ENCODE data around the gene SLC6A18.

SLC6A18 gene

DNA sequence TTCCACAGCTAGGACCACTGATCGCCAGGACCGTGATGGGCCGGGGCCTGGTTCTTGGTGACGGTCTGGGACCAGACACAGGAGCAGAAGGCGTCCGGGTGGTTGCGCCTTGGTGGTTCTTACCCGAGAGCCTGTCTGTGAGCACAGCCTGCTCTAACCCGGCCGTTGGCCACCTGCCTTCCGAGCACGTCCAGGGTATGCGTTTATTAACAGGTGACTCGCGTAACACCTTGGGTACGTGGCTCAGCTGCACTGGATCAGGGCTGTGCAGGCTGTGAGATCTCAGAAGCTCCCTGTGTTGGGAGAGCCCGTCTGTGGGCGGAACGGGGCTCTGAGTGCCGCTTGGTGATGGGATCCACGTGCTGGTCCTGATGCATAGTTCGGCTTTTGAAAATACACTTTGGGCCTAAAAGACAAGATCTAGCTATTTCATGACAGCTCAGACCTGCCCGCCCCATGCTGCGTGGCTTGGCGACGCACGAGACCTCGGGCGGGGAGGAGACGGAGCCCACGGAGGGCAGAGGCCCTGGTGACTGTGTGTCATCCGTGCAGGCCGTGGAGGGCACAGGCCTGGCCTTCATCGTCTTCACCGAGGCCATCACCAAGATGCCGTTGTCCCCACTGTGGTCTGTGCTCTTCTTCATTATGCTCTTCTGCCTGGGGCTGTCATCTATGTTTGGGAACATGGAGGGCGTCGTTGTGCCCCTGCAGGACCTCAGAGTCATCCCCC is 6.7 kb upstream of the SLC6A18 start:
- in situ Hi-C loops (cut with MboI; ENCODE audit: low pct_unique_long_range_greater_than_20kb, low sequenced_read_pairs, unreplicated experiment): no loop called here
- TF ChIP-seq, protein P1, sequence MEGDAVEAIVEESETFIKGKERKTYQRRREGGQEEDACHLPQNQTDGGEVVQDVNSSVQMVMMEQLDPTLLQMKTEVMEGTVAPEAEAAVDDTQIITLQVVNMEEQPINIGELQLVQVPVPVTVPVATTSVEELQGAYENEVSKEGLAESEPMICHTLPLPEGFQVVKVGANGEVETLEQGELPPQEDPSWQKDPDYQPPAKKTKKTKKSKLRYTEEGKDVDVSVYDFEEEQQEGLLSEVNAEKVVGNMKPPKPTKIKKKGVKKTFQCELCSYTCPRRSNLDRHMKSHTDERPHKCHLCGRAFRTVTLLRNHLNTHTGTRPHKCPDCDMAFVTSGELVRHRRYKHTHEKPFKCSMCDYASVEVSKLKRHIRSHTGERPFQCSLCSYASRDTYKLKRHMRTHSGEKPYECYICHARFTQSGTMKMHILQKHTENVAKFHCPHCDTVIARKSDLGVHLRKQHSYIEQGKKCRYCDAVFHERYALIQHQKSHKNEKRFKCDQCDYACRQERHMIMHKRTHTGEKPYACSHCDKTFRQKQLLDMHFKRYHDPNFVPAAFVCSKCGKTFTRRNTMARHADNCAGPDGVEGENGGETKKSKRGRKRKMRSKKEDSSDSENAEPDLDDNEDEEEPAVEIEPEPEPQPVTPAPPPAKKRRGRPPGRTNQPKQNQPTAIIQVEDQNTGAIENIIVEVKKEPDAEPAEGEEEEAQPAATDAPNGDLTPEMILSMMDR (IDR thresholded peaks at IDR 0.05; ENCODE audit: extremely low read depth, insufficient read depth, missing control alignments): no peak
- no peak for DNase-seq (ENCODE audit: low spot score)

DNA sequence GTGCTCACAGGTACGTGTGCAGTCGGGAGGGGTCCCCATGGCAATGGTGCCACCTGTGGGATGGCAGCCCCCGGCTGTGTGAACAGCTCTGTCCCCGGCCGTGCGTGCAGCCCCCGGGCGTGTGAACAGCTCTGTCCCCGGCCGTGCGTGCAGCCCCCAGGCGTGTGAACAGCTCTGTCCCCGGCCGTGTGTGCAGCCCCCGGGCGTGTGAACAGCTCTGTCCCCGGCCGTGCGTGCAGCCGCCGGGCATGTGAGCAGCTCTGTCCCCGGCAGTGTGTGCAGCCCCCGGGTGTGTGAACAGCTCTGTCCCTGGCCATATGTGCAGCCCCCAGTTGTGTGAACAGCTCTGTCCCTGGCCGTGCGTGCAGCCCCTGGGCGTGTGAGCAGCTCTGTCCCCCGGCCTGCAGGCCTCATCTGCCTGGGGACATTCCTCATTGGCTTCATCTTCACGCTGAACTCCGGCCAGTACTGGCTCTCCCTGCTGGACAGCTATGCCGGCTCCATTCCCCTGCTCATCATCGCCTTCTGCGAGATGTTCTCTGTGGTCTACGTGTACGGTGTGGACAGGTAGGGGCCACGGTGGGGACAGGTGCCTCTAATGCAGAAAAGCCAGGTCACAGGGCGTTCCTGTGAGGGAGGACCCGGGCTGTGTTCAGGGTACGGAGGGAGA is 5.9 kb upstream of the SLC6A18 start:
- TF ChIP-seq, protein P1 (IDR thresholded peaks at IDR 0.05; ENCODE audit: extremely low read depth, insufficient read depth, missing control alignments): no peak
- no peak for DNase-seq (ENCODE audit: low spot score)
- in situ Hi-C loops (cut with MboI; ENCODE audit: low pct_unique_long_range_greater_than_20kb, low sequenced_read_pairs, unreplicated experiment): no loop called here

DNA sequence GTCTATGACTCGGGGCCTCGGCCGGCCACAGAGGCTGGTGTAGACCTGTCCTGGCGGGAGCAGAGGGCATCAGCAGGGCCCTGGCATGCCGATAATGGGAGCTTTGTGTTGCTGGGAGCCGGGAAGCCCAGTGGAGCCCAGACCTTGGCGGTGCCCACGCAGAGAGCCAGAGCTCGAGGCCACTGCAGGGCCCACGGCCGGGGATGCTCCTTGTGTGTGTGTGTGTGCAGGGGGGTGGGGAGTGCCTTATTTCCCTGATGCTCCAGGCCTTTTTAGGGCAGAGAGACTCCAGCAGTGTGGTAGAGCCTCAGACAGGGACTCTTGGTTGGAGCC is 5.4 kb upstream of the SLC6A18 start:
- TF ChIP-seq, protein P1 (IDR thresholded peaks at IDR 0.05; ENCODE audit: extremely low read depth, insufficient read depth, missing control alignments): no peak
- in situ Hi-C loops (cut with MboI; ENCODE audit: low pct_unique_long_range_greater_than_20kb, low sequenced_read_pairs, unreplicated experiment): no loop called here
- DNase-seq (ENCODE audit: low spot score): no peak

DNA sequence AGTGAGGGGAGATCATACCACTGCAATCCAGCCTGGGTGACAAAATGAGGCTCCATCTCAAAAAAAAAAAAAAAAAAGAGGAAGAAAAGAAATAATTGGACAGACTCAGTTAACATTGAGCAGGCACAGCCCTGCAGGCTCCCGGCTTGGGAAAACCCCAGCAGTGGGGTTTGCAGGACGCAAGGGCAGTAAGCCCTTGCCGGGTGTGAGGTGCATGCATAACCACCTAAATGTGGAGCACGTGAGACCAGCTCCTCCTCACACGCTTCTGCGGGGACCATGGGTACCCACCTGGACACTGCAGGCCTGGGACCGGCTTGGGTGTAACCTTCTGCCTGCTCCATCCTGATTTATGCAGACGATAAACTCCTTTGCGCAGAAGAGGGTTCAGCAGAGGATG is 4.8 kb upstream of the SLC6A18 start:
- no peak for DNase-seq (ENCODE audit: low spot score)
- TF ChIP-seq, protein P1 (IDR thresholded peaks at IDR 0.05; ENCODE audit: extremely low read depth, insufficient read depth, missing control alignments): no peak
- in situ Hi-C loops (cut with MboI; ENCODE audit: low pct_unique_long_range_greater_than_20kb, low sequenced_read_pairs, unreplicated experiment): no loop called here

DNA sequence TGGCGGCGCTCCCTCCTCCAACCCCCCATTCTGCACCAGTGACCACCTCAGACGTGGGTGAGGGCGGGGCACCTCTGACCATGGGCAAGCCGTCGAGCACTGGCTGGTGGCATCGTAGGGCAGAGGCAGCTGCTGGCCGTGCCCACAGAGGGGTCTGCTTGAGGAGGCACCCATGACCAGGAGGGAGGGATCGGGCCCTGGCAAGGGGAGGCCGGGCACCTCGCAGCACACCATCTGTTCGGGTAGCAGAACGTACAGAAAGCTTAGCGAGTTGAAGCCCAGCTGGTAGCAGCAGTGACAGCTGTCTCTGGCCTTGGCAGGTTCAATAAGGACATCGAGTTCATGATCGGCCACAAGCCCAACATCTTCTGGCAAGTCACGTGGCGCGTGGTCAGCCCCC is 4.3 kb upstream of the SLC6A18 start:
- TF ChIP-seq, protein P1 (IDR thresholded peaks at IDR 0.05; ENCODE audit: extremely low read depth, insufficient read depth, missing control alignments): no peak
- no peak for DNase-seq (ENCODE audit: low spot score)
- in situ Hi-C loops (cut with MboI; ENCODE audit: low pct_unique_long_range_greater_than_20kb, low sequenced_read_pairs, unreplicated experiment): no loop called here

DNA sequence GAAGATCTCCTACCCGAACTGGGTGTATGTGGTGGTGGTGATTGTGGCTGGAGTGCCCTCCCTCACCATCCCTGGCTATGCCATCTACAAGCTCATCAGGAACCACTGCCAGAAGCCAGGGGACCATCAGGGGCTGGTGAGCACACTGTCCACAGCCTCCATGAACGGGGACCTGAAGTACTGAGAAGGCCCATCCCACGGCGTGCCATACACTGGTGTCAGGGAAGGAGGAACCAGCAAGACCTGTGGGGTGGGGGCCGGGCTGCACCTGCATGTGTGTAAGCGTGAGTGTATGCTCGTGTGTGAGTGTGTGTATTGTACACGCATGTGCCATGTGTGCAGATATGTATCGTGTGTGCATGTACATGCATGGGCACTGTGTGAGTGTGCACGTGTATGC is 3.5 kb upstream of the SLC6A18 start:
- DNase-seq (ENCODE audit: low spot score): no peak
- in situ Hi-C loops (cut with MboI; ENCODE audit: low pct_unique_long_range_greater_than_20kb, low sequenced_read_pairs, unreplicated experiment): no loop called here
- TF ChIP-seq, protein P1 (IDR thresholded peaks at IDR 0.05; ENCODE audit: extremely low read depth, insufficient read depth, missing control alignments): no peak
